GM20431 (cell line): ENCODE results near the gene NFYC.

Experiments
- in situ Hi-C: fragments of 300-500 bp; cut with MseI, MboI; formaldehyde crosslinking; loops from one replicate; pipeline ENCODE4 v1.15.0; 2020; ENCODE audit warnings: low sequenced_read_pairs; ENCODE audit not compliant: unreplicated experiment

The NFYC gene

DNA sequence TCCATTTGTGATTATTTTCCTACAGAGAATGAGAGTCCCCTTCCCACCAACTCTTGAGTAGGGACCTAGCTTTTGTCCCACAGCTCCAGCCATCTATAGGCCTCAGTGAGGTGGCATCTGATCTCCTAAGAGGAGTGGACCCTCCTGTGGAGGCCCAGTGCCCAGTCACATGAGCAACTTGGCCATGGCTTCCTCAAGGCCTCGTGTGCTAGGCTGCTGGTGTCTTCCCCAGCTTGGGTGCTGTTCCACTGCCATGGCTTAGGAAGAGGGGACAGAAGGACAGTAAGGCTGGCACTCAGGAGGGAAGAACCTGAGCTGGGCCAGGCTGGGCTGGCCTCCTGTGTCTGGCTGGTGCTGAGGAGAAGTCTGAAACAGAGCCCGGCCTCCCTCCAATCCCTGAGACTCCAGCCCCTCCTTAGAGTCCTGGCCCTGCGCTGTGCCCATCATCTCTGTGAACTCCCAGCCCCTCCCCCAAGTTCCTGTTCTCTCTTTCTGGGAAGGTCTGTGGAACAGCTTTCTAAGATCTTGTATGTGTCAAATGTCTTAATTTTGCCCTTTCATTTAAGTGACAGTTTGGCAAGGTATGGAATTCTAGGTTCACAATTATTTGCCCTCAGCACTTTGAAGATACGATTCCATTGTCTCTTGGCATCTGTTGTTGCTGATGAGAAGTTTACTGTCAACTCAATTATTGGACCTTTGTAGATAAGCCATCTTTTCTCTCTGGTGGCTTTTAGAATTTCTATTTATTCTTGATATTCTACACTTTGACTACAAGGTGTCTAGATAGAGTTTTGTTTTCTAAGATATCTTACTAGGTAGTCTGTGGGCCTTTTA is 85.0 kb downstream of the NFYC start:
- in situ Hi-C loops, result no loop called here

DNA sequence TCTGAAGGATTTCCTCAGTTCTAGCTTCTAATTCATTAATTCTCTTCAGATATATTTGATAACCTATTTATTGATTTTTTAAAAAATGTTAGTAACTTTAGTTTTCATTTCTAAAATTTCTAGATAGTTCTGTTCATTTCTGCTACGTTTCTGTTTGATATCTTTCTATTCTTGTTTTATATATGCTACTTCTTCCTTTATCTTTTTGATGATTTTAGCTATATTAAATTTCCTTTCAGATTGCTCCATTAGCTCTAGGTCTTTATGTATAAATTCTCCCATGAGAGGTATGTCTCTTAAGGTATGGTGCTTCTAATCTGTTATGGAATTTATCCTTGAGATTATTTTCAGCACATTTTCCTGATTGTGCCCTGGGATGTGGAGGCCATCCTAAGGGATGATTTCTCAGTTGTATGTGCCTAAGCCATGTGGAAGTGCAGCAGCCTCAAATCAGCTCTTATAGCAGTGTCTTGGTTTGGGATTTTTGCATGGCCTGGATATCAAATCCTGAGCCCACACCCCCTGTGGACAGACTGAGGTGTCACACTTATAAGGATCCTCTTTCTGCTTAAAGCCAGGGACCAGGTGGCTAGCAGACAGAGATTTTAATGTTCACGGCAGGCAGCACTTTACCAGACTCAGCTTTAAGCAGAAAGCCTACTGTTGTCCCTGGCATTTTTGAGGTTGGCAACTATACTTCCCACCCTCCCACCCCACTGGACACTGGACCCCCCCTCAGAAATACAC is 85.9 kb downstream of the NFYC start:
- in situ Hi-C loops, result no loop called here

DNA sequence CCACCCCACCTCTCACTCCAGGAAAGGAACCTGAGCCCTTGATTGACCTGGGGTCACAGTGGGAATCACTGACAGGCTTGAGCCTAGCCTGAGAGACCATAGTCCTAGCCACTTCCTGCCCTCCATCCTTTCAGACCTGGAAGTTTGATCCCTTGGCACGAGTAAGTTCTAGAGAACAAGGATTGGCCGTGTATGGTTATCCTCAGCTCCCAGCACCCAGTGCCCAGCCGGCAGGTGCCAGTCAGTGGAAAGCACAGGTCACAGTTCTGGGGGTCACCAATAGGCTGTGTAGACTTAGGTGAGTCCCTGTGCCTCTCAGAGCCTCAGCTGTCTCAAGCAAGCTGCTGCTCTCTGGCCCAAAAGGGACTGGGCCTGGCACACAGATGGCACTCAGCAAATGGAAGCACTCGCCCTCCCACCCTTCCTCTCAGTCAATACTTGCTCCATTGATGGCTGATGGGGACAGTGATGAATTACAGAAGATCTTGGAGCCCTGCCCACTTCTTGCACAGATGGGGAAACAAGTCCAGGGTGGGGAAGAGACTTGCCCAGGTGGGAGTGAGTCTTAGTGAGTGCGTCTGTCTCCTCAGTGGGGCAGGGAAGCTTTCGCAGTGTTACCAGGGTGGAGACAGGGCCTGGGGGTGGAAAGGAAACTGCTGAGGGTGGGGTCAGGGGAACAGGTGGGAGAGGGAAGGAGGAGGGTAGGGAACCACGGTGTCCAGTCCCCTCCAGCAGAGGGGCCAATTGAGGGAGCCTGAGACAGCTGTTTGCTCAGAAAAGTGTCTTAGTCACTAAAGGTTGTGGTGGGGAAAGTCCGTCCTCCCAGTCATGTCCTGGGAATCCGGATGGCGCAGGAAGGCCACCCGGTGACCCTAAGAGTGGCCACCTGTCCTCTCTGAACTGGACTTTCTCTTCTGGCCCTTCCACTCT is 89.4 kb downstream of the NFYC start:
- in situ Hi-C loops, result no loop called here

DNA sequence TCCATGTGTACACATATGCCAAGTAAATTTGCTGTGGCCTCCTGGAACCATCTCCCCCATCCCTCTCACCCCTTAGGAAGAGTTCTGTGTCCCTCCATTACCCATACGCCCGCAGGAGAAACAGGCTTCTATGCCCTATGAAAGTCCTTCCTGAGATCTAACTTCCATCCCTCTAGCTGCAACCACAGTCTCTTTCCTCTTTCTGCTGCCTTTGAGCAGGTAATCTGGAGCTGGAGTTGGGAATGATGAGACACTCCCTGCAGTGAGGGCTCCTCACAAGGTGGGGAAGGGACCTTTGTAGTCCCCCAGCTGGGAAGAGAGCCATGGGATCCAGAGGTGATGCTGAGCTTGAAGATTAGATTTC is 90.1 kb downstream of the NFYC start:
- in situ Hi-C loops, result no loop called here

- in situ Hi-C loops, result no loop called here
These were observed 91.0 kb downstream of the NFYC start for GRCh38 chr1:40782371-40782956.

- in situ Hi-C loops, result no loop called here
These were observed 91.7 kb downstream of the NFYC start, which contains the start of gene KCNQ4 for GRCh38 chr1:40783001-40783905. TSS of gene KCNQ4 (plus strand) at chr1:40783787. CDS start at chr1:40784094, 307 bp downstream.

DNA sequence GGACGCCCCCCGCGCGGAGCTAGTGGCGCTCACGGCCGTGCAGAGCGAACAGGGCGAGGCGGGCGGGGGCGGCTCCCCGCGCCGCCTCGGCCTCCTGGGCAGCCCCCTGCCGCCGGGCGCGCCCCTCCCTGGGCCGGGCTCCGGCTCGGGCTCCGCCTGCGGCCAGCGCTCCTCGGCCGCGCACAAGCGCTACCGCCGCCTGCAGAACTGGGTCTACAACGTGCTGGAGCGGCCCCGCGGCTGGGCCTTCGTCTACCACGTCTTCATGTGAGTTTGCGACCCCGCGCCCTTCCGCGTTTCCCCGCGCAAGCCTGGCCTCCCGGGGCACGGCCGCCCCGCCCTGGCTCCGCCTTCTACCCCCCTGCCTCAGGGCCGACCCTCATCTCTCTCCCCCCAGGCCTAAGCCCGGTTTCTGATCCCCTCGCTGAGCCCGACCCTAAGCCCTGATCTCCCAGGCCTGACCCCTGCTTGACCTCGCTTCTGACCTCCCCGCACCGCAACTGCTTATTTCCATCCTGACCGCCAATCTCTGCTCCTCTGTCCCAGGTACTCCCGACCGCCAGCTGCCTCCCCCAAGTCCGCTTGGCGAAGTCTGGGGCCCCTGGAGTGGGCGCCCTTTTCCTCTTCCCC is 92.8 kb downstream of the NFYC start:
- in situ Hi-C loops, result no loop called here

DNA sequence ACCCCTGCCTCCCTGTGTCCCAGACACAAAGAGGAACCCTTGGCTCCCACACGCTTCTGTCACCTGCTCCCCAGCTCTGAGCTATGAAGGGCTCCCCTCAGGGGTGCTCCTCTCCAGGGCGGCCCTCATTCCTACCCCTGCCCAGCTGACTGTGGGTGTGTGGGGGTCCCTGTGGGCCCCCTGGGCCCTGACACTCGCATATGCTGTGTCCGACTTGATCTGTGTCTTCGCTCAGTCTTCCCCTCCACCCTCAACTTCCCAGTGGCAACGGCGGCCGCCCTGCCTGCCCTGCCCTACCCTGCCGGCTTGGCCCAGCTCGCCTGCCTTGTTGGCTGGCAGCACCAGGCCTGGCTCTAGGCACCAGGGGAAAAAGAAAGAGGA is 93.3 kb downstream of the NFYC start:
- in situ Hi-C loops, result no loop called here

GRCh38 chr1:40785446-40785845 is 93.9 kb downstream of the NFYC start:
- in situ Hi-C loops, result no loop called here

- in situ Hi-C loops, result no loop called here
These were observed 94.9 kb downstream of the NFYC start for GRCh38 chr1:40786171-40786994.

DNA sequence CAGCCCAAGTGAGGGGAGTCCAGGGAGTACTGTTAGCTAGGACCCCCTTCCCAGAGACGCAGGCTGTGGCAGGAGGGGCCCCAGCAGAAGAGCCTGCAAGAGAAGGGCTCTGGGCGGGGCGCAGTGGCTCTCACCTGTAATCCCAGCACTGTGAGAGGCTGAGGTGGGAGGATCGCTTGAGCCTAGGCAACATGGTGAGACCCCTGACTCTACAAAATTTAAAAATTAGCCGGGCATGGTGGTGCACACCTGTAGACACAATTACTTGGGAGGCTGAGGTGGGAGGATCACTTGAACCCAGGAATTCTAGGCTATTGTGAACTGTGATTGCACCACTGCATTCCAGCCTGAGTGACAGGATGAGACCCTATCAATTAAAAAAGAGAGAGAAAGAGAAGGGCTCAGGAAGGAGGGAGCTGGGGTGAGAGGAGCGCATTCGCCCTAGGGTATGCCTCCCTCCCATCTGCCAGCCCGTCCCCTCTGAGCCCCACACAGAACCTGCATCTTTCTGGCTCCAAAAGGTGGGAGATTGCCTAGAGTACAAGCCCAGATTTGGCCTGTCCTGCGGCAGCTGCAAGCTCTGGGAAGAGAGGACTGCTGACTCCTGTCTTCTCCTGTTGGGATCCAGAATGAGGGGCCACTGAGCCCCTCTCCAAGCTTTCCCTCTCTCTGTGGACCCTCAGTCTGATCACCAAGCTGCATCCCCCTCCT is 95.6 kb downstream of the NFYC start:
- in situ Hi-C loops, result no loop called here

- in situ Hi-C loops, result no loop called here
These were observed 96.4 kb downstream of the NFYC start for GRCh38 chr1:40787737-40788560.

DNA sequence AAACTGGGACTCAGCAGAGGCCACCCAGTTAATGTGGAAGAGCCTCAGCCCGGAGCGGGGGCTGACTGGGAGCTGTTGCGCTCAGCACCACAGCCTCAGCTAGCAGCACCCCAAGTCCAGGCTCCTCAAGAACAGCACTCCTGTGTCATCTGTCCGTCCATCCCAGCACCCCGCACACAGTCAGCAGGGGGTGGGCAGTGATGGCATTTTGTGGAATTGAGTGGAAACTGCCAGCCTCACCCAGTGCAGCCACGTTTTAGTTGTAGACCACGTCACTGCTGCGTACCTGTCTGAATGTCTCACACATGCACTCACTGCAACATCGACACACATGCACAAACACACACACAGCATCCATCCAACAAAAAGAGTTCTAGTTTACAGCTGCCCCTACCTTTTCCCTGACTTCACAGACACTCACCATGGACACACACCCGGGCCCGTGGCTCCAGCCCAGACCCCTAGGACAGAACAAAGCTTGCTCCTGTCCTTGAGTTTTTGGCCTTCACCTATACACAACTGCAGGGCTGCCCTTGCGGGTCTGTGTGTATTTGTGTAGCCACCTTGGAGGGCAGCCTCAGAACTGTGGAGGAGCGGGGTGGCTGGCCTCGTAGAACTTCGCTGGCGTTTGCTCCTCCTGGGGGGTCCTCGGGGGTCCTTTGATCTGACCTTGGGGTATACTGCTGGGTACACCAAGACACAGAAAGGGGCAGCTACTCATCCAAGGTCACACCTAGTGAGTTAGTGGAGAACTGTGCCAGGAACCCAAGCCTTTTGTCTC is 97.2 kb downstream of the NFYC start:
- in situ Hi-C loops, result no loop called here

DNA sequence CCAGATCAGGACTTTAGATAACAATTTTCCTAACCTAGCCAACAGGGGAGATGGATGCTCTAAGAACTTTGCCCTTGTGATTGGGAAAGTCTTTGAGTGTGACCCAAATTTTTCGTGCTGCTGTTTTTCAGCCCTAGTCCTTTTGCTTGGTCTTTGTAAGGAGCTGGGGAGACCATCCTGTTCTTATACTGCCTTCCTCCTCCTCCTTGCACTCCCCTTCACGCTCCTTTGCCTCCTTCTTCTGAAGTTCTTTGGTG is 97.8 kb downstream of the NFYC start:
- in situ Hi-C loops, result no loop called here

GRCh38 chr1:40789661-40790430 is 98.3 kb downstream of the NFYC start:
- in situ Hi-C loops, result no loop called here
